B cell (primary cell): ENCODE data around the gene RALB. TPM values are rescaled to one million over a fixed set of nuclear protein-coding genes. Genes with fewer than 3 reads are reported as not detected.

Experiments used
- ATAC-seq: fragments of 200-7000 bp; cut with Tn5 transposase; one replicate; pipeline ENCODE4 v1.10.0; 2021; ENCODE audit warnings: low read depth, mild to moderate bottlenecking, moderate number of reproducible peaks, moderate library complexity
- CTCF ChIA-PET: fragments of 350-600 bp; sonication (Branson Sonifier 250); formaldehyde crosslinking; loops from one replicate; lab custom pipeline; 2021; ENCODE audit warnings: antibody characterized with exemption, inconsistent platforms; lab: Charles Lee
- POLR2A ChIA-PET: fragments of 350-600 bp; sonication (Branson Sonifier 250); formaldehyde crosslinking; loops from one replicate; lab custom pipeline; 2021; ENCODE audit warnings: antibody characterized with exemption; lab: Charles Lee
- DNase-seq: peaks from one replicate; pipeline ENCODE4 v3.0.0; 2013
- H2AFZ ChIP-seq: 2 replicates; pipeline ENCODE4 v1.6.1; 2012; ENCODE audit warnings: mild to moderate bottlenecking, low read depth, low read length; ENCODE audit not compliant: insufficient read depth, poor library complexity, severe bottlenecking
- H3K27ac ChIP-seq, 2 donors: 1 replicate in 1 of 2; 2 replicates in 1 of 2; pipeline ENCODE4 v1.5.1; 2012 to 2013; ENCODE audit warnings: low read length in 2 of 2, mild to moderate bottlenecking in 2 of 2, moderate library complexity in 1 of 2
- H3K27me3 ChIP-seq, 4 experiments: fragments of 200-600 bp in 1 of 4; sonication (generic) in 1 of 4; replicated peaks in 1 of 4; 1 replicate in 2 of 4; 2 replicates in 2 of 4; pipeline versions ENCODE4 v1.6.1 to v1.7.0; 2013 to 2016; ENCODE audit warnings: low read length in 3 of 4, mild to moderate bottlenecking in 2 of 4, mixed read lengths in 1 of 4, moderate library complexity in 1 of 4; ENCODE audit not compliant: insufficient read depth in 4 of 4, control insufficient read depth in 3 of 4; ENCODE audit errors: control extremely low read depth in 1 of 4
- H3K36me3 ChIP-seq, 2 experiments: replicated peaks in 1 of 2; 1 replicate in 1 of 2; 2 replicates in 1 of 2; pipeline versions ENCODE4 v1.6.1 to v1.7.1; 2013; ENCODE audit warnings: low read length in 1 of 2; ENCODE audit not compliant: insufficient read depth in 2 of 2, control insufficient read depth in 1 of 2; ENCODE audit errors: control extremely low read depth in 1 of 2, extremely low read depth in 1 of 2
- H3K4me1 ChIP-seq, 2 donors: fragments of 200-600 bp in 1 of 2; sonication (generic) in 1 of 2; 1 replicate in 1 of 2; 2 replicates in 1 of 2; pipeline versions ENCODE4 v1.5.1 to v1.6.1; 2013 to 2017; ENCODE audit warnings: low read length in 2 of 2; ENCODE audit not compliant: control insufficient read depth in 2 of 2, insufficient read depth in 2 of 2
- H3K4me2 ChIP-seq: replicated peaks from 2 replicates; pipeline ENCODE3; 2012; ENCODE audit warnings: mild to moderate bottlenecking, low read depth, low read length; ENCODE audit not compliant: poor library complexity, severe bottlenecking
- H3K4me3 ChIP-seq, 5 experiments: fragments of 200-600 bp in 1 of 5; sonication (generic) in 1 of 5; 1 replicate in 3 of 5; 2 replicates in 2 of 5; pipeline versions ENCODE4 v1.5.1 to v1.7.0; 2011 to 2016; ENCODE audit warnings: low read length in 4 of 5, mild to moderate bottlenecking in 4 of 5, low read depth in 2 of 5, control low read depth in 1 of 5, moderate library complexity in 1 of 5; ENCODE audit not compliant: insufficient read depth in 1 of 5; ENCODE audit errors: control extremely low read depth in 1 of 5, extremely low read depth in 1 of 5
- H3K79me2 ChIP-seq: fragments of 200-600 bp; sonication (generic); one replicate; pipeline ENCODE4 v1.6.0; 2016; ENCODE audit warnings: low read length; ENCODE audit not compliant: control insufficient read depth, insufficient read depth
- H3K9ac ChIP-seq: fragments of 200-600 bp; sonication (generic); 2 replicates; pipeline ENCODE4 v1.6.1; 2017; ENCODE audit warnings: mild to moderate bottlenecking, low read length, moderate library complexity
- H3K9me3 ChIP-seq, 3 donors: one replicate each; pipeline versions ENCODE4 v1.6.1 to v1.7.1; 2013; ENCODE audit warnings: low read length in 2 of 3; ENCODE audit not compliant: control insufficient read depth in 2 of 3, insufficient read depth in 1 of 3; ENCODE audit errors: control extremely low read depth in 1 of 3
- H4K20me1 ChIP-seq: 2 replicates; pipeline ENCODE4 v1.6.0; 2012; ENCODE audit warnings: mild to moderate bottlenecking, low read length; ENCODE audit not compliant: insufficient read depth, control insufficient read depth, poor library complexity, severe bottlenecking
- H3K27ac Mint-ChIP-seq: one replicate; pipeline ENCODE4 v1.8.0; 2021; ENCODE audit warnings: mixed read lengths
- H3K27me3 Mint-ChIP-seq: one replicate; pipeline ENCODE4 v1.8.0; 2021; ENCODE audit warnings: mixed read lengths
- H3K4me1 Mint-ChIP-seq: one replicate; pipeline ENCODE4 v1.8.0; 2021; ENCODE audit warnings: mixed read lengths
- H3K4me3 Mint-ChIP-seq: one replicate; pipeline ENCODE4 v1.8.0; 2021; ENCODE audit warnings: mixed read lengths
- H3K9me3 Mint-ChIP-seq: one replicate; pipeline ENCODE4 v1.8.0; 2022; ENCODE audit warnings: mixed read lengths; ENCODE audit not compliant: insufficient read depth
- EZH2 ChIP-seq: IDR thresholded peaks from 2 replicates; pipeline ENCODE4 v1.6.1; 2012; ENCODE audit warnings: borderline replicate concordance, low read depth, mild to moderate bottlenecking, moderate library complexity, low read length; ENCODE audit not compliant: insufficient read depth, poor library complexity, severe bottlenecking
- WGBS: methylation state at CpG from one replicate; pipeline ENCODE4 v1.1.5; 2013; ENCODE audit warnings: missing lambda C conversion rate; ENCODE audit not compliant: insufficient coverage; 5-methylcytosine and 5-hydroxymethylcytosine counted together
- intact Hi-C: fragments of 100-400 bp; cut with micrococcal nuclease; formaldehyde crosslinking; loops from one replicate; pipeline ENCODE4 v1.10.0; 2022
- polyA plus RNA-seq: library from polyadenylated mRNA; depleted of rRNA; stranded (reverse); fragments of >200 nt; gene quantifications from 2 replicates; pipeline ENCODE4 v1.2.3, GENCODE V29; 2012
- total RNA-seq, 2 donors: library from RNA; stranded (reverse); fragments of 120-200 nt in 1 of 2; gene quantifications; 1 replicate in 1 of 2; 2 replicates in 1 of 2; pipeline versions ENCODE4 v1.2.3 to v1.2.4, GENCODE V29; 2013 to 2022
- TF ChIP-seq, protein P1 (sequence below): fragments of 200-600 bp; IDR thresholded peaks from one replicate; pipeline ENCODE4 v1.8.0; 2022; ENCODE audit warnings: antibody characterized with exemption, mild to moderate bottlenecking

Gene RALB
- total and polyA plus RNA-seq, 2 donors (not counting 1 experiment from before 2014, with no cell fraction given): 19.3 to 35.9 TPM

DNA sequence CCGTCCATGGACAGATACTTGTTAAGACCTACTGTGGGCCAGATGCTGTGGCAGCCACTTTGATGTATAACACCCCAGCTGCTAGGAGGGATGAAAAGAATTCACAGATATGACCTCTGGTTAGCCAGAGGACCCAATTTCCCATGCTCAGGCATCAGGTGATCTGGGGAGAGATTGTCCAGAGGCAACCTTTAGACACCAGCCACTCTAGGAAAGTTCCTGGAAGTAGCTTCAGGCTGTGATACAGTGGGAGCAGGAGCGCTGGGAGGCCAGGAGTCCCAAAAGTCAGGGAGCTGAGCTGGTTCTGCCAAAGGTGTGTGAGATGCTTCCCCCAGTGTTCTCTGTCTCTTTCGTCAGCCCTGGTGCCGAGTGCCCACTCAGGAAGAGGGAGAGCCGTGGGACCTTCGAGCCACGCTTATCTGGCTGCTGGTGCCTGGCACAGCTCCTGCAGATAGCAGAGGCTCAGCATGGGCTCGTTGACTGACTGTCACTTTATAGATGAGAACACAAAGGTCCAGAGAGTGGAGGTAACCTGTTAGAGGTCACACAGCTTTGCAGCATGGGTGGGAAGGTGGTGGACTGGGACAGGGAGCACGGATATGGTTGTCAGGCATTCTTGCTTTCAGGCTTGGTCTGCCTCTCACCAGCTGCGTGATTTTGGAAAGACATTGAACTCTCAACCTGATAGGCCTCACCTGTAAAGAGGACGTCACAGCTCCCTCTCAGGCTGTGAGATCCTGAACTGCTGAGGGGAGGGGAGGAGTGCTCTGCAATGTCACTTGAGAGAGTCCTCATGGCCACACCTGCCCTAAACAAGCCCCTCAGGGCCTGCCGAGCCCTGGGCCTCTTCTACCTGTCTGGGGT lies 7.8 kb upstream of the RALB start:
- H3K36me3 ChIP-seq: no peaks in the 10 kb centered on the region
- intact Hi-C loops: no loop called here
- DNase-seq: no peak
- H3K9me3 Mint-ChIP-seq: peaks cover 3% of the 10 kb centered on the region
- ATAC-seq: no peak
- H3K27ac ChIP-seq: no peak overlapping the region
- H3K4me3 Mint-ChIP-seq: no peak overlapping the region
- peaks cover 9% of the 10 kb centered on the region for H3K27me3 Mint-ChIP-seq
- TF ChIP-seq EZH2: no peak
- TF ChIP-seq, protein P1, sequence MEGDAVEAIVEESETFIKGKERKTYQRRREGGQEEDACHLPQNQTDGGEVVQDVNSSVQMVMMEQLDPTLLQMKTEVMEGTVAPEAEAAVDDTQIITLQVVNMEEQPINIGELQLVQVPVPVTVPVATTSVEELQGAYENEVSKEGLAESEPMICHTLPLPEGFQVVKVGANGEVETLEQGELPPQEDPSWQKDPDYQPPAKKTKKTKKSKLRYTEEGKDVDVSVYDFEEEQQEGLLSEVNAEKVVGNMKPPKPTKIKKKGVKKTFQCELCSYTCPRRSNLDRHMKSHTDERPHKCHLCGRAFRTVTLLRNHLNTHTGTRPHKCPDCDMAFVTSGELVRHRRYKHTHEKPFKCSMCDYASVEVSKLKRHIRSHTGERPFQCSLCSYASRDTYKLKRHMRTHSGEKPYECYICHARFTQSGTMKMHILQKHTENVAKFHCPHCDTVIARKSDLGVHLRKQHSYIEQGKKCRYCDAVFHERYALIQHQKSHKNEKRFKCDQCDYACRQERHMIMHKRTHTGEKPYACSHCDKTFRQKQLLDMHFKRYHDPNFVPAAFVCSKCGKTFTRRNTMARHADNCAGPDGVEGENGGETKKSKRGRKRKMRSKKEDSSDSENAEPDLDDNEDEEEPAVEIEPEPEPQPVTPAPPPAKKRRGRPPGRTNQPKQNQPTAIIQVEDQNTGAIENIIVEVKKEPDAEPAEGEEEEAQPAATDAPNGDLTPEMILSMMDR: no peak
- H2AFZ ChIP-seq: no peak overlapping the region
- ChIA-PET POLR2A (no interaction called here), CTCF (no interaction called here)
- H3K4me2 ChIP-seq: no peak overlapping the region
- peaks cover 9% of the 10 kb centered on the region for H3K4me1 Mint-ChIP-seq
- H3K79me2 ChIP-seq: no peaks in the 10 kb centered on the region
- H3K4me3 ChIP-seq: no peak overlapping the region
- H3K27me3 ChIP-seq: peaks cover 0 to 9% (median 0%) of the 10 kb centered on the region in 4 experiments
- peaks cover 11 to 12% of the 10 kb centered on the region in 2 donors for H3K4me1 ChIP-seq
- no peak overlapping the region for H3K27ac Mint-ChIP-seq
- H3K9me3 ChIP-seq: peaks cover 0 to 12% (median 0%) of the 10 kb centered on the region in 3 donors
- H3K9ac ChIP-seq: no peak overlapping the region
- no peaks in the 10 kb centered on the region for H4K20me1 ChIP-seq
- WGBS: 89% methylated on average over 12 of the region's 12 CpGs
